Measurements from ENCODE around the gene ARHGEF10L.

ARHGEF10L gene

GRCh38 chr1:17596651-17597509, 57.4 kb downstream of the ARHGEF10L start:
- Histone ChIP-seq H3K4me3 (ENCODE audit: low read length) (peak overlapping the region; percentile 3), H3K4me1 (ENCODE audit: control insufficient read depth, insufficient read depth, low read length) (peaks cover 2% of the 10 kb centered on the region), H3K27ac (ENCODE audit: low read depth, low read length) (peak overlapping the region; percentile 43), H3K27me3 (ENCODE audit: control insufficient read depth, insufficient read depth, low read length) (no peaks in the 10 kb centered on the region), H3K36me3 (ENCODE audit: control insufficient read depth, insufficient read depth, low read length) (peaks cover 6% of the 10 kb centered on the region), H3K9ac (ENCODE audit: low read length) (no peak overlapping the region)

GRCh38 chr1:17597651-17598050, 58.2 kb downstream of the ARHGEF10L start:
- H3K27me3 ChIP-seq (ENCODE audit: control insufficient read depth, insufficient read depth, low read length) = no peaks in the 10 kb centered on the region
- peaks cover 6% of the 10 kb centered on the region for H3K36me3 ChIP-seq (ENCODE audit: control insufficient read depth, insufficient read depth, low read length)
- H3K9ac ChIP-seq (ENCODE audit: low read length) = peak overlapping the region; percentile 27
- no peak overlapping the region for H3K27ac ChIP-seq (ENCODE audit: low read depth, low read length)
- peaks cover 2% of the 10 kb centered on the region for H3K4me1 ChIP-seq (ENCODE audit: control insufficient read depth, insufficient read depth, low read length)
- peak overlapping the region; percentile 30 for H3K4me3 ChIP-seq (ENCODE audit: low read length)

GRCh38 chr1:17598251-17598650, 58.8 kb downstream of the ARHGEF10L start:
- H3K27ac ChIP-seq (ENCODE audit: low read depth, low read length) = no peak overlapping the region
- peaks cover 6% of the 10 kb centered on the region for H3K36me3 ChIP-seq (ENCODE audit: control insufficient read depth, insufficient read depth, low read length)
- H3K9ac ChIP-seq (ENCODE audit: low read length) = no peak overlapping the region
- peaks cover 2% of the 10 kb centered on the region for H3K4me1 ChIP-seq (ENCODE audit: control insufficient read depth, insufficient read depth, low read length)
- no peak overlapping the region for H3K4me3 ChIP-seq (ENCODE audit: low read length)
- H3K27me3 ChIP-seq (ENCODE audit: control insufficient read depth, insufficient read depth, low read length) = no peaks in the 10 kb centered on the region

GRCh38 chr1:17599291-17599953, 59.9 kb downstream of the ARHGEF10L start:
- no peak overlapping the region for H3K27ac ChIP-seq (ENCODE audit: low read depth, low read length)

GRCh38 chr1:17599954-17600300, 60.4 kb downstream of the ARHGEF10L start:
- H3K4me1 ChIP-seq (ENCODE audit: control insufficient read depth, insufficient read depth, low read length) = no peaks in the 10 kb centered on the region

More at GRCh38 chr1:17599291-17599953, 59.9 kb downstream of the ARHGEF10L start:
- no peaks in the 10 kb centered on the region for H3K27me3 ChIP-seq (ENCODE audit: control insufficient read depth, insufficient read depth, low read length)
- H3K36me3 ChIP-seq (ENCODE audit: control insufficient read depth, insufficient read depth, low read length) = peaks cover 2% of the 10 kb centered on the region
- no peak overlapping the region for H3K4me3 ChIP-seq (ENCODE audit: low read length)
- H3K9ac ChIP-seq (ENCODE audit: low read length) = no peak overlapping the region
- H3K4me1 ChIP-seq (ENCODE audit: control insufficient read depth, insufficient read depth, low read length) = no peaks in the 10 kb centered on the region

GRCh38 chr1:17600321-17600720, 60.8 kb downstream of the ARHGEF10L start:
- no peaks in the 10 kb centered on the region for H3K4me1 ChIP-seq (ENCODE audit: control insufficient read depth, insufficient read depth, low read length)
- no peaks in the 10 kb centered on the region for H3K27me3 ChIP-seq (ENCODE audit: control insufficient read depth, insufficient read depth, low read length)
- peaks cover 2% of the 10 kb centered on the region for H3K36me3 ChIP-seq (ENCODE audit: control insufficient read depth, insufficient read depth, low read length)
- no peak overlapping the region for H3K9ac ChIP-seq (ENCODE audit: low read length)
- H3K27ac ChIP-seq (ENCODE audit: low read depth, low read length) = no peak overlapping the region
- no peak overlapping the region for H3K4me3 ChIP-seq (ENCODE audit: low read length)

More at GRCh38 chr1:17599954-17600300, 60.4 kb downstream of the ARHGEF10L start:
- Histone ChIP-seq H3K36me3 (ENCODE audit: control insufficient read depth, insufficient read depth, low read length) (peaks cover 2% of the 10 kb centered on the region), H3K27me3 (ENCODE audit: control insufficient read depth, insufficient read depth, low read length) (no peaks in the 10 kb centered on the region), H3K4me3 (ENCODE audit: low read length) (no peak overlapping the region), H3K27ac (ENCODE audit: low read depth, low read length) (no peak overlapping the region), H3K9ac (ENCODE audit: low read length) (no peak overlapping the region)

- Histone ChIP-seq H3K36me3 (ENCODE audit: control insufficient read depth, insufficient read depth, low read length) (peaks cover 2% of the 10 kb centered on the region), H3K9ac (ENCODE audit: low read length) (no peak overlapping the region), H3K4me1 (ENCODE audit: control insufficient read depth, insufficient read depth, low read length) (no peaks in the 10 kb centered on the region), H3K27ac (ENCODE audit: low read depth, low read length) (no peak overlapping the region), H3K4me3 (ENCODE audit: low read length) (no peak overlapping the region), H3K27me3 (ENCODE audit: control insufficient read depth, insufficient read depth, low read length) (no peaks in the 10 kb centered on the region)
These were observed 62.3 kb downstream of the ARHGEF10L start for GRCh38 chr1:17601643-17602382.

GRCh38 chr1:17603091-17603841, 63.8 kb downstream of the ARHGEF10L start:
- Histone ChIP-seq H3K27me3 (ENCODE audit: control insufficient read depth, insufficient read depth, low read length) (no peaks in the 10 kb centered on the region), H3K4me3 (ENCODE audit: low read length) (no peak overlapping the region), H3K36me3 (ENCODE audit: control insufficient read depth, insufficient read depth, low read length) (peaks cover 2% of the 10 kb centered on the region), H3K9ac (ENCODE audit: low read length) (no peak overlapping the region), H3K27ac (ENCODE audit: low read depth, low read length) (no peak overlapping the region), H3K4me1 (ENCODE audit: control insufficient read depth, insufficient read depth, low read length) (no peaks in the 10 kb centered on the region)

GRCh38 chr1:17605582-17606344, 66.3 kb downstream of the ARHGEF10L start:
- Histone ChIP-seq H3K36me3 (ENCODE audit: control insufficient read depth, insufficient read depth, low read length) (peaks cover 5% of the 10 kb centered on the region), H3K27me3 (ENCODE audit: control insufficient read depth, insufficient read depth, low read length) (no peaks in the 10 kb centered on the region), H3K4me1 (ENCODE audit: control insufficient read depth, insufficient read depth, low read length) (no peaks in the 10 kb centered on the region), H3K27ac (ENCODE audit: low read depth, low read length) (no peak overlapping the region), H3K4me3 (ENCODE audit: low read length) (no peak overlapping the region), H3K9ac (ENCODE audit: low read length) (no peak overlapping the region)

- Histone ChIP-seq H3K36me3 (ENCODE audit: control insufficient read depth, insufficient read depth, low read length) (peaks cover 7% of the 10 kb centered on the region), H3K4me1 (ENCODE audit: control insufficient read depth, insufficient read depth, low read length) (no peaks in the 10 kb centered on the region)
These were observed 67.4 kb downstream of the ARHGEF10L start for GRCh38 chr1:17606826-17607440.

More at GRCh38 chr1:17606826-17607440, 67.4 kb downstream of the ARHGEF10L start:
- Histone ChIP-seq H3K4me3 (ENCODE audit: low read length) (no peak overlapping the region), H3K27me3 (ENCODE audit: control insufficient read depth, insufficient read depth, low read length) (no peaks in the 10 kb centered on the region), H3K27ac (ENCODE audit: low read depth, low read length) (no peak overlapping the region), H3K9ac (ENCODE audit: low read length) (no peak overlapping the region)
